ENCODE measurements around the gene CFAP65. TPM values are rescaled to one million over a fixed set of nuclear protein-coding genes. Genes with fewer than 3 reads are reported as not detected.

The CFAP65 gene
- total RNA-seq, 1 experiment from 2014 or later: 0.44 TPM

- no peak for TF ChIP-seq FOXK1 (CRISPR knock-in tag; IDR thresholded peaks at IDR 0.05)
- no peak for TF ChIP-seq ERG (CRISPR knock-in tag; IDR thresholded peaks at IDR 0.05)
- TF ChIP-seq RELA (CRISPR knock-in tag; IDR thresholded peaks at IDR 0.05; ENCODE audit: borderline replicate concordance): no peak
These were observed 50.7 kb downstream of the CFAP65 start (continued) for GRCh38 chr2:218990612-218991011.

GRCh38 chr2:218990052-218990451 is 51.3 kb downstream of the CFAP65 start:
- no peaks in the 10 kb centered on the region for H3K36me3 Mint-ChIP-seq
- POLR2A ChIA-PET: no interaction called here
- CTCF ChIA-PET: interaction anchor here (0.6 to 10.6 kb wide), 6 partner anchors 8 to 129 kb away, joined by 3 to 158 read pairs (median 5); partner anchors contain the start of gene FEV
- no peak overlapping the region for H3K4me3 Mint-ChIP-seq
- peaks cover 98% of the 10 kb centered on the region for H3K27me3 Mint-ChIP-seq (ENCODE audit: low read depth)
- DNase-seq (ENCODE audit: low spot score): no peak
- TF ChIP-seq NR3C1 (CRISPR knock-in tag; conservative IDR thresholded peaks at IDR 0.05; ENCODE audit: low read depth) (no peak), E2F4 (CRISPR knock-in tag; IDR thresholded peaks at IDR 0.05; ENCODE audit: borderline replicate concordance, low read depth) (no peak)
- ATAC-seq: no peak
- peaks cover 8% of the 10 kb centered on the region for H3K4me1 Mint-ChIP-seq
- no peaks in the 10 kb centered on the region for H3K9me3 Mint-ChIP-seq
- no peak overlapping the region for H3K27ac Mint-ChIP-seq

- POLR2A ChIA-PET: interaction anchor here (0.6 kb wide), 1 partner anchor 1917 kb away, joined by 5 read pairs; no protein-coding TSS in a partner anchor
- CTCF ChIA-PET: interaction anchor here (1.2 to 1.5 kb wide), 2 partner anchors 8 to 14 kb away, joined by 4 to 9 read pairs; no protein-coding TSS in a partner anchor
- no peaks in the 10 kb centered on the region for H3K9me3 Mint-ChIP-seq
- TF ChIP-seq ZNF138 (CRISPR knock-in tag; conservative IDR thresholded peaks at IDR 0.05): no peak
- TF ChIP-seq ZBTB43 (CRISPR knock-in tag; IDR thresholded peaks at IDR 0.05): no peak
- TF ChIP-seq ZNF416 (CRISPR knock-in tag; IDR thresholded peaks at IDR 0.05): no peak
- TF ChIP-seq NR1H2 (CRISPR knock-in tag; IDR thresholded peaks at IDR 0.05): no peak
- TF ChIP-seq ELF4 (CRISPR knock-in tag; IDR thresholded peaks at IDR 0.05; ENCODE audit: low read depth): no peak
- TF ChIP-seq CDX4 (CRISPR knock-in tag; IDR thresholded peaks at IDR 0.05; ENCODE audit: borderline replicate concordance): no peak
- no peaks in the 10 kb centered on the region for H3K36me3 Mint-ChIP-seq
- no peak overlapping the region for H3K4me3 Mint-ChIP-seq
- ATAC-seq: no peak
- no peak for DNase-seq (ENCODE audit: low spot score)
- peaks cover 98% of the 10 kb centered on the region for H3K27me3 Mint-ChIP-seq (ENCODE audit: low read depth)
- peaks cover 8% of the 10 kb centered on the region for H3K4me1 Mint-ChIP-seq
- H3K27ac Mint-ChIP-seq: no peak overlapping the region
These were observed 52.7 kb downstream of the CFAP65 start for GRCh38 chr2:218988650-218989049.

- Mint-ChIP-seq H3K36me3 (no peaks in the 10 kb centered on the region), H3K27ac (no peak overlapping the region), H3K9me3 (no peaks in the 10 kb centered on the region), H3K4me1 (peaks cover 12% of the 10 kb centered on the region), H3K4me3 (no peak overlapping the region), H3K27me3 (ENCODE audit: low read depth) (peaks cover 98% of the 10 kb centered on the region)
- no peak for TF ChIP-seq PRRX2 (CRISPR knock-in tag; IDR thresholded peaks at IDR 0.05)
- no peak for TF ChIP-seq ZNF423 (CRISPR knock-in tag; IDR thresholded peaks at IDR 0.05)
- no peak for TF ChIP-seq ZNF281 (CRISPR knock-in tag; IDR thresholded peaks at IDR 0.05)
- TF ChIP-seq NFATC4 (CRISPR knock-in tag; IDR thresholded peaks at IDR 0.05): no peak
- no peak for TF ChIP-seq ZNF121 (CRISPR knock-in tag; IDR thresholded peaks at IDR 0.05)
- no peak for TF ChIP-seq ZMAT4 (CRISPR knock-in tag; IDR thresholded peaks at IDR 0.05)
- ChIA-PET CTCF (interaction anchor here (1.2 to 1.5 kb wide), 2 partner anchors 8 to 14 kb away, joined by 4 to 9 read pairs; no protein-coding TSS in a partner anchor), POLR2A (interaction anchor here (0.6 kb wide), 1 partner anchor 1917 kb away, joined by 5 read pairs; no protein-coding TSS in a partner anchor)
- ATAC-seq: no peak
- no peak for DNase-seq (ENCODE audit: low spot score)
These were observed 53.2 kb downstream of the CFAP65 start for GRCh38 chr2:218988164-218988563.
